H1 (cell line): ENCODE measurements around the gene AGBL1. TPM values are rescaled to one million over a fixed set of nuclear protein-coding genes. Genes with fewer than 3 reads are reported as not detected.

Experiments used
- CTCF ChIA-PET: fragments of 300-600 bp; sonication (Branson Sonifier 250); formaldehyde crosslinking; loops from one replicate; lab custom pipeline; 2021; ENCODE audit not compliant: partially characterized antibody; lab: Charles Lee
- POLR2A ChIA-PET: fragments of 300-600 bp; sonication (Branson Sonifier 250); formaldehyde crosslinking; loops from one replicate; lab custom pipeline; 2021; ENCODE audit warnings: inconsistent platforms; ENCODE audit not compliant: partially characterized antibody; lab: Charles Lee
- DNase-seq, 2 experiments: peaks; one replicate each; pipeline versions ENCODE4 v3.0.0 to v3.0.0-alpha.2; 2010 to 2022; ENCODE audit warnings: low spot score in 2 of 2, low read depth in 1 of 2, mixed read lengths in 1 of 2
- FAIRE-seq: peaks from 2 replicates; lab custom pipeline; 2011; peaks lifted over from hg19 to GRCh38; lab: Jason Lieb, UNC
- H2AFZ ChIP-seq: 2 replicates; pipeline ENCODE4 v1.8.1; 2012; ENCODE audit warnings: low read length, inconsistent platforms
- H2AK5ac ChIP-seq: 2 replicates; pipeline ENCODE4 v1.6.1; 2013; ENCODE audit warnings: low read depth, low read length
- H2BK120ac ChIP-seq: replicated peaks from 2 replicates; pipeline ENCODE3; 2013; ENCODE audit warnings: low read depth, low read length, inconsistent platforms
- H2BK12ac ChIP-seq: 2 replicates; pipeline ENCODE4 v1.6.1; 2013; ENCODE audit warnings: low read depth, low read length
- H2BK15ac ChIP-seq: 2 replicates; pipeline ENCODE4 v1.6.1; 2013; ENCODE audit warnings: low read length
- H2BK20ac ChIP-seq: 2 replicates; pipeline ENCODE4 v1.6.1; 2013; ENCODE audit warnings: low read length
- H2BK5ac ChIP-seq: 2 replicates; pipeline ENCODE4 v1.6.1; 2013; ENCODE audit warnings: low read depth, low read length
- H3K14ac ChIP-seq: 2 replicates; pipeline ENCODE4 v1.6.1; 2013; ENCODE audit warnings: inconsistent platforms; ENCODE audit not compliant: insufficient read length
- H3K18ac ChIP-seq: 2 replicates; pipeline ENCODE4 v1.6.1; 2013; ENCODE audit warnings: low read length; ENCODE audit errors: extremely low read depth
- H3K23ac ChIP-seq: 2 replicates; pipeline ENCODE4 v1.6.1; 2013; ENCODE audit warnings: inconsistent platforms; ENCODE audit not compliant: insufficient read length
- H3K23me2 ChIP-seq: 2 replicates; pipeline ENCODE4 v1.6.1; 2013; ENCODE audit warnings: low read depth, low read length
- H3K27ac ChIP-seq: 2 replicates; pipeline ENCODE4 v1.6.1; 2011; ENCODE audit warnings: low read depth, low read length, inconsistent platforms
- H3K27me3 ChIP-seq, 4 experiments: replicated peaks in 1 of 4; 1 replicate in 1 of 4; 2 replicates in 3 of 4; pipeline versions ENCODE4 v1.6.1 to v1.8.1; 2011 to 2013; ENCODE audit warnings: low read length in 3 of 4, mild to moderate bottlenecking in 3 of 4, inconsistent platforms in 2 of 4, mixed read lengths in 2 of 4, moderate library complexity in 1 of 4; ENCODE audit not compliant: control insufficient read depth in 3 of 4, insufficient read depth in 3 of 4; ENCODE audit errors: extremely low read depth in 1 of 4
- H3K36me3 ChIP-seq, 4 experiments: 2 replicates each; pipeline versions ENCODE4 v1.6.1 to v1.8.1; 2011 to 2013; ENCODE audit warnings: mild to moderate bottlenecking in 4 of 4, low read length in 3 of 4, moderate library complexity in 2 of 4, control low read depth in 1 of 4, inconsistent platforms in 1 of 4; ENCODE audit not compliant: insufficient read depth in 4 of 4, control insufficient read depth in 2 of 4
- H3K4ac ChIP-seq: replicated peaks from 2 replicates; pipeline ENCODE3; 2013; ENCODE audit warnings: low read length, low read depth, mixed read lengths, inconsistent platforms; ENCODE audit not compliant: insufficient read length
- H3K4me1 ChIP-seq, 4 experiments: replicated peaks in 1 of 4; 1 replicate in 1 of 4; 2 replicates in 3 of 4; pipeline versions ENCODE4 v1.6.1 to v1.8.1; 2011 to 2013; ENCODE audit warnings: low read length in 3 of 4, inconsistent platforms in 2 of 4, mixed read lengths in 1 of 4; ENCODE audit not compliant: insufficient read depth in 4 of 4, control insufficient read depth in 3 of 4
- H3K4me2 ChIP-seq, 2 experiments: 2 replicates each; pipeline versions ENCODE4 v1.6.1 to v1.8.1; 2011 to 2013; ENCODE audit warnings: low read depth in 2 of 2, low read length in 2 of 2, control low read depth in 1 of 2, inconsistent platforms in 1 of 2, mild to moderate bottlenecking in 1 of 2; ENCODE audit not compliant: insufficient read depth in 1 of 2
- H3K4me3 ChIP-seq, 4 experiments: fragments of 200-600, 300-600 bp in 1 of 4; sonication (generic), shearing (Covaris generic), sonication (Bioruptor Twin) in 1 of 4; 2 replicates each; pipeline versions ENCODE4 v1.5.1 to v1.8.1; 2011 to 2016; ENCODE audit warnings: low read length in 4 of 4, low read depth in 3 of 4, control low read depth in 2 of 4, inconsistent platforms in 2 of 4, mild to moderate bottlenecking in 2 of 4, mixed read lengths in 1 of 4, moderate library complexity in 1 of 4; ENCODE audit not compliant: insufficient read depth in 2 of 4; ENCODE audit errors: extremely low read depth in 1 of 4
- H3K56ac ChIP-seq: replicated peaks from 2 replicates; pipeline ENCODE3; 2013; ENCODE audit warnings: low read depth, mild to moderate bottlenecking, mixed read lengths, low read length, inconsistent platforms; ENCODE audit not compliant: insufficient read length
- H3K79me1 ChIP-seq: 2 replicates; pipeline ENCODE4 v1.6.1; 2013; ENCODE audit warnings: low read depth, low read length, control low read depth
- H3K79me2 ChIP-seq, 2 experiments: 2 replicates each; pipeline versions ENCODE4 v1.6.1 to v1.8.1; 2012 to 2013; ENCODE audit warnings: low read length in 2 of 2, mild to moderate bottlenecking in 2 of 2, inconsistent platforms in 1 of 2; ENCODE audit not compliant: insufficient read depth in 2 of 2, control insufficient read depth in 1 of 2
- H3K9ac ChIP-seq, 4 experiments: replicated peaks in 1 of 4; 1 replicate in 1 of 4; 2 replicates in 3 of 4; pipeline versions ENCODE4 v1.6.1 to v1.8.1; 2011 to 2013; ENCODE audit warnings: low read depth in 3 of 4, low read length in 3 of 4, control low read depth in 2 of 4, mild to moderate bottlenecking in 2 of 4, moderate library complexity in 2 of 4, inconsistent platforms in 1 of 4; ENCODE audit errors: extremely low read depth in 1 of 4
- H3K9me3 ChIP-seq, 2 experiments: 2 replicates each; pipeline versions ENCODE4 v1.6.1 to v1.8.1; 2012 to 2013; ENCODE audit warnings: mild to moderate bottlenecking in 2 of 2, moderate library complexity in 2 of 2, control low read depth in 1 of 2, inconsistent platforms in 1 of 2, low read depth in 1 of 2, low read length in 1 of 2, mixed read lengths in 1 of 2; ENCODE audit not compliant: insufficient read depth in 2 of 2
- H4K20me1 ChIP-seq, 2 experiments: replicated peaks in 1 of 2; 2 replicates each; pipeline versions ENCODE3 to v1.8.1; 2011 to 2013; ENCODE audit warnings: inconsistent platforms in 2 of 2, low read length in 2 of 2, mild to moderate bottlenecking in 1 of 2; ENCODE audit not compliant: insufficient read depth in 2 of 2, control insufficient read depth in 1 of 2
- H4K5ac ChIP-seq: 2 replicates; pipeline ENCODE4 v1.6.1; 2013; ENCODE audit warnings: low read length, low read depth, mixed read lengths, inconsistent platforms; ENCODE audit not compliant: insufficient read length
- H4K8ac ChIP-seq: 2 replicates; pipeline ENCODE4 v1.8.0; 2013; ENCODE audit warnings: mild to moderate bottlenecking, moderate library complexity, low read length, inconsistent platforms; ENCODE audit not compliant: insufficient read depth; ENCODE audit errors: extremely low read depth
- H4K91ac ChIP-seq: replicated peaks from 2 replicates; pipeline ENCODE3; 2013; ENCODE audit warnings: low read length, mixed read lengths, inconsistent platforms; ENCODE audit not compliant: insufficient read length
- BRCA1 ChIP-seq: IDR thresholded peaks from 2 replicates; pipeline ENCODE4 v1.6.1; 2012; ENCODE audit warnings: low read depth, low read length, improper control_type of control experiment
- EZH2 ChIP-seq: fragments of 200-600 bp; sonication (generic); IDR thresholded peaks from 2 replicates; pipeline ENCODE4 v1.7.1; 2012; ENCODE audit warnings: low read depth, mild to moderate bottlenecking, moderate library complexity, low read length, inconsistent platforms; ENCODE audit not compliant: severe bottlenecking
- GTF2F1 ChIP-seq: IDR thresholded peaks from 2 replicates; pipeline ENCODE4 v1.6.1; 2012; ENCODE audit warnings: low read depth, low read length, improper control_type of control experiment, borderline replicate concordance
- YY1 ChIP-seq: IDR thresholded peaks from 2 replicates; pipeline ENCODE4 v1.6.1; 2011; ENCODE audit warnings: low read depth, mild to moderate bottlenecking, low read length
- WGBS, 2 experiments: shearing (Covaris generic) in 1 of 2; methylation state at CpG; one replicate each; pipeline versions ENCODE4 v1.1.6 to v1.1.7; 2013 to 2015; ENCODE audit warnings: low lambda C conversion rate in 2 of 2, mixed read lengths in 2 of 2, inconsistent platforms in 1 of 2, low coverage in 1 of 2, missing lambda C conversion rate in 1 of 2; ENCODE audit not compliant: insufficient replicate concordance in 2 of 2, insufficient coverage in 1 of 2, insufficient read length in 1 of 2; ENCODE audit errors: extremely low coverage in 1 of 2, missing lambda C conversion rate in 1 of 2; 5-methylcytosine and 5-hydroxymethylcytosine counted together
- polyA plus RNA-seq, 7 experiments: library from polyadenylated mRNA; depleted of rRNA in 3 of 7; stranded (reverse) in 5 of 7; unstranded in 2 of 7; fragments of >200 nt in 5 of 7; fragments of 200-250 nt in 2 of 7; gene quantifications; 1 replicate in 5 of 7; 2 replicates in 1 of 7; 4 replicates in 1 of 7; pipeline versions ENCODE4 v1.2.1 to v1.2.3, GENCODE V29; 2011 to 2013; ENCODE audit warnings: missing spikeins in 2 of 7, mixed read lengths in 2 of 7
- total RNA-seq: library from RNA; stranded (reverse); fragmentation: NEBNext Ultra II Directional; extraction: Animal tissue kit (Norgen Biotek cat#: 25700); gene quantifications from 2 replicates; pipeline ENCODE4 v1.2.1, GENCODE V29; 2021

The AGBL1 gene
- total and polyA plus RNA-seq, 2 of the 8 experiments (the other 6 are each of a cell fraction or from before 2014, with no cell fraction given): not detected

GRCh38 chr15:86650094-86650493 is 570.4 kb downstream of the AGBL1 start:
- H3K4me1 ChIP-seq: peaks cover 0 to 4% (median 0%) of the 10 kb centered on the region in 4 experiments; a peak in 2 of 7 replicates
- CTCF ChIA-PET: interaction anchor here (0.6 to 1.6 kb wide), 3 partner anchors 87 to 648 kb away, joined by 3 to 7 read pairs (median 3); no protein-coding TSS in a partner anchor
- no peak for TF ChIP-seq BRCA1
- no peak for TF ChIP-seq YY1
- TF ChIP-seq EZH2: no peak
- no peak for TF ChIP-seq GTF2F1
- TF ChIP-seq, all 59 proteins: peak for 0
- H3K23ac ChIP-seq: no peak overlapping the region
- H2BK20ac ChIP-seq: no peak overlapping the region
- H3K9ac ChIP-seq: no peak overlapping the region
- no peak overlapping the region for H2BK15ac ChIP-seq
- no peak overlapping the region for H3K4ac ChIP-seq
- no peaks in the 10 kb centered on the region for H3K79me1 ChIP-seq
- no peak overlapping the region for H3K27ac ChIP-seq
- H3K79me2 ChIP-seq: no peaks in the 10 kb centered on the region
- H2BK5ac ChIP-seq: no peak overlapping the region
- no peak overlapping the region for H3K56ac ChIP-seq
- FAIRE-seq (no peak), DNase-seq (no peak)
- no peak overlapping the region for H3K14ac ChIP-seq
- no peak overlapping the region for H4K8ac ChIP-seq
- H4K20me1 ChIP-seq: no peaks in the 10 kb centered on the region
- H3K4me3 ChIP-seq: no peak overlapping the region
- H3K27me3 ChIP-seq: no peaks in the 10 kb centered on the region
- no peak overlapping the region for H3K4me2 ChIP-seq
- H3K36me3 ChIP-seq: no peaks in the 10 kb centered on the region
- H4K91ac ChIP-seq: no peak overlapping the region
- H3K23me2 ChIP-seq: peaks cover 3% of the 10 kb centered on the region; the same call in 1 of the 2 replicates
- no peaks in the 10 kb centered on the region for H3K9me3 ChIP-seq
- no peak overlapping the region for H2AK5ac ChIP-seq
- H3K18ac ChIP-seq: no peak overlapping the region
- H4K5ac ChIP-seq: no peak overlapping the region
- no peak overlapping the region for H2BK120ac ChIP-seq
- POLR2A ChIA-PET: no interaction called here
- H2BK12ac ChIP-seq: no peak overlapping the region
- 100% methylated on average over 1 of the region's 1 CpG; no CpG with 5 or more reads in 1 of the 2 experiments for WGBS, 2 experiments
- no peak overlapping the region for H2AFZ ChIP-seq
